GM06990 (cell line): ENCODE measurements around the gene VCAM1.

Experiments
- DNase-seq: peaks from one replicate; pipeline ENCODE4 v3.0.0-alpha.2; 2011; ENCODE audit not compliant: insufficient read length; ENCODE audit errors: extremely low read depth
- H3K27me3 ChIP-seq: replicated peaks from 2 replicates; pipeline ENCODE4 v1.6.0; 2011; ENCODE audit warnings: low read length; ENCODE audit not compliant: control insufficient read depth, insufficient read depth
- H3K36me3 ChIP-seq: 2 replicates; pipeline ENCODE4 v1.5.1; 2011; ENCODE audit warnings: low read length; ENCODE audit not compliant: control insufficient read depth, insufficient read depth
- H3K4me3 ChIP-seq: replicated peaks from 2 replicates; pipeline ENCODE4 v1.5.1; 2011; ENCODE audit warnings: low read depth, mild to moderate bottlenecking, control low read depth, low read length
- CTCF ChIP-seq: IDR thresholded peaks from 2 replicates; pipeline ENCODE4 v1.5.1; 2011; ENCODE audit warnings: low read length, control low read depth, mild to moderate bottlenecking, inconsistent platforms; ENCODE audit not compliant: insufficient read depth, poor library complexity, severe bottlenecking

Gene VCAM1

DNA sequence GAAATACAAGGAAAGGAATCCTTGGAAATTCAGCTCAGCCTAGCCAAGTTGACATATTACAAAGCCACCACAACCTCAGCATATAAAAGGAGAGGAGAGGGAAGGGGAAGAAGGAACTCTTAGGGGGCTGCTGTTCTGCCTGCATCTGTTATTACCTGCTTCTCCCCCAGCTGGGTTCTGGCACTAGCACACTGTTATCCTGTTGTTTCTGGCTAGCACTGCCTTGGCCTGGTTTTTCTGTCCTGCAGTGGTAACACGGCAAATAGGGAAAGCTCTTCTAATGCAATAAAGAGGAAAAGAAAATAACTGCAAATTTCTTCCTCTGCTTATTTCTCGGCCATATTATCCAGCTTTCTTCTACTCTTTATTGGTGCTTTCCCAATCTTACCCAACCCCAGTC lies 16.5 kb upstream of the VCAM1 start:
- H3K27me3 ChIP-seq: no peaks in the 10 kb centered on the region
- DNase-seq: no peak
- no peaks in the 10 kb centered on the region for H3K36me3 ChIP-seq
- no peak overlapping the region for H3K4me3 ChIP-seq
- TF ChIP-seq CTCF: no peak

- Histone ChIP-seq H3K27me3 (no peaks in the 10 kb centered on the region), H3K36me3 (no peaks in the 10 kb centered on the region), H3K4me3 (no peak overlapping the region)
- TF ChIP-seq CTCF: no peak
- DNase-seq: no peak
Measured at GRCh38 chr1:100703716-100704115, 15.8 kb upstream of the VCAM1 start.

- no peak for DNase-seq
- Histone ChIP-seq H3K4me3 (no peak overlapping the region), H3K27me3 (no peaks in the 10 kb centered on the region), H3K36me3 (no peaks in the 10 kb centered on the region)
- no peak for TF ChIP-seq CTCF
Measured at GRCh38 chr1:100704473-100704872, 15.1 kb upstream of the VCAM1 start.

GRCh38 chr1:100706296-100706695 lies 13.2 kb upstream of the VCAM1 start:
- H3K4me3 ChIP-seq: no peak overlapping the region
- no peaks in the 10 kb centered on the region for H3K36me3 ChIP-seq
- no peak for TF ChIP-seq CTCF
- no peak for DNase-seq
- H3K27me3 ChIP-seq: no peaks in the 10 kb centered on the region

- no peak overlapping the region for H3K4me3 ChIP-seq
- TF ChIP-seq CTCF: no peak
- no peaks in the 10 kb centered on the region for H3K36me3 ChIP-seq
- DNase-seq: no peak
- H3K27me3 ChIP-seq: no peaks in the 10 kb centered on the region
Measured at GRCh38 chr1:100706856-100707255, 12.7 kb upstream of the VCAM1 start.

- TF ChIP-seq CTCF: no peak
- no peak for DNase-seq
- Histone ChIP-seq H3K36me3 (no peaks in the 10 kb centered on the region), H3K27me3 (no peaks in the 10 kb centered on the region), H3K4me3 (no peak overlapping the region)
Measured at GRCh38 chr1:100708476-100709062, 11.0 kb upstream of the VCAM1 start.
